ENCODE data around the gene TMOD3.

- TF ChIP-seq GATA2 (IDR thresholded peaks at IDR 0.05; ENCODE audit: low read depth, low read length) (no peak), GATA3 (IDR thresholded peaks at IDR 0.05; ENCODE audit: low read depth, low read length) (no peak)
These were observed 32.3 kb downstream of the TMOD3 start for GRCh38 chr15:51861557-51862359.

Data from SH-SY5Y (cell line).